Mesendoderm (in vitro differentiated cells): ENCODE results near the gene SECISBP2.
"Not testable (repeated sequence)": the region's sequence is repeated elsewhere in the genome, so short reads cannot be mapped to it uniquely, and the experiment has no call there.

Source experiments
- DNase-seq: peaks from one replicate; pipeline ENCODE4 v3.0.0; 2013
- H2AK5ac ChIP-seq: 2 replicates; pipeline ENCODE4 v1.6.1; 2013; ENCODE audit warnings: low read length, inconsistent platforms
- H2BK120ac ChIP-seq: 2 replicates; pipeline ENCODE4 v1.6.1; 2013; ENCODE audit warnings: low read depth, mild to moderate bottlenecking, low read length, moderate library complexity, mixed read lengths
- H2BK15ac ChIP-seq: replicated peaks from 2 replicates; pipeline ENCODE4 v1.6.1; 2013; ENCODE audit warnings: low read depth, mild to moderate bottlenecking, moderate library complexity
- H2BK5ac ChIP-seq: 2 replicates; pipeline ENCODE4 v1.6.1; 2013; ENCODE audit warnings: low read length, inconsistent platforms
- H3K18ac ChIP-seq: 2 replicates; pipeline ENCODE4 v1.6.1; 2013; ENCODE audit warnings: mild to moderate bottlenecking, low read length, mixed read lengths
- H3K23ac ChIP-seq: one replicate; pipeline ENCODE4 v1.6.1; 2013; ENCODE audit warnings: low read length
- H3K27ac ChIP-seq: 2 replicates; pipeline ENCODE4 v1.5.1; 2013; ENCODE audit warnings: low read depth, mild to moderate bottlenecking, inconsistent platforms, low read length, moderate library complexity
- H3K27me3 ChIP-seq: 2 replicates; pipeline ENCODE4 v1.6.1; 2013; ENCODE audit warnings: low read length, control low read depth, mild to moderate bottlenecking, inconsistent platforms; ENCODE audit not compliant: insufficient read depth, poor library complexity
- H3K36me3 ChIP-seq: 2 replicates; pipeline ENCODE4 v1.6.1; 2013; ENCODE audit warnings: low read length, inconsistent platforms; ENCODE audit not compliant: control insufficient read depth, insufficient read depth
- H3K4ac ChIP-seq: one replicate; pipeline ENCODE4 v1.6.1; 2013; ENCODE audit warnings: low read depth, mild to moderate bottlenecking, low read length, moderate library complexity
- H3K4me1 ChIP-seq: 2 replicates; pipeline ENCODE4 v1.6.1; 2013; ENCODE audit warnings: low read depth, low read length, inconsistent platforms; ENCODE audit not compliant: control insufficient read depth
- H3K4me2 ChIP-seq: 2 replicates; pipeline ENCODE4 v1.6.1; 2013; ENCODE audit warnings: low read length
- H3K4me3 ChIP-seq: 2 replicates; pipeline ENCODE4 v1.5.1; 2013; ENCODE audit warnings: mild to moderate bottlenecking, low read length
- H3K56ac ChIP-seq: one replicate; pipeline ENCODE4 v1.6.1; 2013; ENCODE audit warnings: low read length
- H3K79me1 ChIP-seq: 2 replicates; pipeline ENCODE4 v1.6.1; 2013; ENCODE audit warnings: low read length, inconsistent platforms
- H3K79me2 ChIP-seq: 2 replicates; pipeline ENCODE4 v1.6.1; 2013; ENCODE audit warnings: mild to moderate bottlenecking, low read length; ENCODE audit not compliant: control insufficient read depth, insufficient read depth
- H3K9ac ChIP-seq: 2 replicates; pipeline ENCODE4 v1.6.1; 2013; ENCODE audit warnings: low read length, inconsistent platforms
- H4K5ac ChIP-seq: one replicate; pipeline ENCODE4 v1.6.1; 2013; ENCODE audit warnings: low read length
- H4K8ac ChIP-seq: one replicate; pipeline ENCODE4 v1.6.1; 2013; ENCODE audit warnings: low read depth, mild to moderate bottlenecking, control low read depth, low read length, moderate library complexity
- WGBS: extraction: QIAGEN DNeasy Blood & Tissue Kit; methylation state at CpG from one replicate; pipeline ENCODE4 v1.1.7; 2013; ENCODE audit warnings: low lambda C conversion rate, missing lambda C conversion rate; ENCODE audit not compliant: insufficient coverage; ENCODE audit errors: extremely low coverage; 5-methylcytosine and 5-hydroxymethylcytosine counted together

SECISBP2 gene

GRCh38 chr9:89284076-89284475 is 34.2 kb upstream of the SECISBP2 start:
- Histone ChIP-seq H3K4me1 (no peaks in the 10 kb centered on the region), H3K9ac (no peak overlapping the region), H3K4ac (no peak overlapping the region), H3K27me3 (no peaks in the 10 kb centered on the region), H3K18ac (no peak overlapping the region), H3K4me2 (no peak overlapping the region), H2BK15ac (no peak overlapping the region), H4K5ac (no peak overlapping the region), H3K36me3 (no peaks in the 10 kb centered on the region), H3K23ac (no peak overlapping the region), H3K27ac (no peak overlapping the region), H2AK5ac (no peak overlapping the region), H3K56ac (no peak overlapping the region), H2BK120ac (no peak overlapping the region), H3K4me3 (no peak overlapping the region), H2BK5ac (no peak overlapping the region), H3K79me1 (no peaks in the 10 kb centered on the region), H3K79me2 (no peaks in the 10 kb centered on the region), H4K8ac (no peak overlapping the region)
- WGBS = no CpG with 5 or more reads among the region's 7 CpGs
- no peak for DNase-seq

GRCh38 chr9:89291741-89292140 is 26.6 kb upstream of the SECISBP2 start:
- H4K8ac ChIP-seq = no peak overlapping the region
- no peak overlapping the region for H2BK5ac ChIP-seq
- no peak overlapping the region for H3K18ac ChIP-seq
- H2AK5ac ChIP-seq = no peak overlapping the region
- WGBS = no CpG with 5 or more reads among the region's 2 CpGs
- no peaks in the 10 kb centered on the region for H3K79me2 ChIP-seq
- no peak for DNase-seq
- no peak overlapping the region for H3K4me2 ChIP-seq
- H3K4me3 ChIP-seq = no peak overlapping the region
- H3K4ac ChIP-seq = no peak overlapping the region
- no peaks in the 10 kb centered on the region for H3K79me1 ChIP-seq
- H2BK120ac ChIP-seq = no peak overlapping the region
- H4K5ac ChIP-seq = no peak overlapping the region
- no peak overlapping the region for H3K56ac ChIP-seq
- no peaks in the 10 kb centered on the region for H3K36me3 ChIP-seq
- no peak overlapping the region for H2BK15ac ChIP-seq
- no peak overlapping the region for H3K9ac ChIP-seq
- H3K27me3 ChIP-seq = no peaks in the 10 kb centered on the region
- H3K4me1 ChIP-seq = no peaks in the 10 kb centered on the region
- H3K27ac ChIP-seq = no peak overlapping the region
- H3K23ac ChIP-seq = no peak overlapping the region

- Histone ChIP-seq H2AK5ac (no peak overlapping the region), H2BK120ac (no peak overlapping the region), H3K56ac (no peak overlapping the region), H3K27ac (no peak overlapping the region), H3K79me2 (no peaks in the 10 kb centered on the region), H3K4me1 (no peaks in the 10 kb centered on the region), H3K23ac (no peak overlapping the region), H2BK5ac (no peak overlapping the region), H3K36me3 (no peaks in the 10 kb centered on the region), H3K4me2 (no peak overlapping the region), H3K9ac (no peak overlapping the region), H3K4me3 (no peak overlapping the region), H2BK15ac (no peak overlapping the region), H4K5ac (no peak overlapping the region), H3K79me1 (no peaks in the 10 kb centered on the region), H3K27me3 (no peaks in the 10 kb centered on the region), H3K4ac (no peak overlapping the region), H4K8ac (no peak overlapping the region), H3K18ac (no peak overlapping the region)
- no CpG with 5 or more reads among the region's 1 CpG for WGBS
- DNase-seq = no peak
Measured at GRCh38 chr9:89293014-89293413, 25.3 kb upstream of the SECISBP2 start.

- Histone ChIP-seq H3K27me3 (no peaks in the 10 kb centered on the region), H3K4me1 (no peaks in the 10 kb centered on the region), H3K4ac (no peak overlapping the region), H2BK120ac (no peak overlapping the region), H3K4me2 (no peak overlapping the region), H3K56ac (no peak overlapping the region), H3K23ac (no peak overlapping the region), H3K18ac (no peak overlapping the region), H4K8ac (no peak overlapping the region), H2BK5ac (no peak overlapping the region), H3K27ac (no peak overlapping the region), H2AK5ac (no peak overlapping the region), H3K79me1 (no peaks in the 10 kb centered on the region), H3K79me2 (no peaks in the 10 kb centered on the region), H3K4me3 (no peak overlapping the region), H2BK15ac (no peak overlapping the region), H3K9ac (no peak overlapping the region), H3K36me3 (no peaks in the 10 kb centered on the region), H4K5ac (no peak overlapping the region)
- no CpG with 5 or more reads among the region's 5 CpGs for WGBS
- DNase-seq = peak; percentile 93
Measured at GRCh38 chr9:89295400-89295799, 22.9 kb upstream of the SECISBP2 start.

GRCh38 chr9:89301996-89302395 is 16.3 kb upstream of the SECISBP2 start:
- H3K79me2 ChIP-seq, H2BK5ac ChIP-seq, H3K4me1 ChIP-seq, H3K4ac ChIP-seq, H3K9ac ChIP-seq, H3K56ac ChIP-seq, H3K4me2 ChIP-seq, DNase-seq, H2AK5ac ChIP-seq, H3K79me1 ChIP-seq, H2BK15ac ChIP-seq, H4K5ac ChIP-seq, H3K23ac ChIP-seq, H3K4me3 ChIP-seq, H3K36me3 ChIP-seq, H2BK120ac ChIP-seq, H4K8ac ChIP-seq, H3K27me3 ChIP-seq, H3K18ac ChIP-seq, H3K27ac ChIP-seq: not testable (repeated sequence)
- WGBS = no CpG with 5 or more reads among the region's 2 CpGs

- H2BK120ac ChIP-seq = no peak overlapping the region
- no peak overlapping the region for H2BK15ac ChIP-seq
- no peak overlapping the region for H4K5ac ChIP-seq
- no peak overlapping the region for H3K9ac ChIP-seq
- no peak overlapping the region for H4K8ac ChIP-seq
- no peak overlapping the region for H3K56ac ChIP-seq
- H3K36me3 ChIP-seq = no peaks in the 10 kb centered on the region
- H3K4me2 ChIP-seq = no peak overlapping the region
- H2AK5ac ChIP-seq = no peak overlapping the region
- H3K18ac ChIP-seq = no peak overlapping the region
- H3K4ac ChIP-seq = no peak overlapping the region
- H3K23ac ChIP-seq = no peak overlapping the region
- H3K4me3 ChIP-seq = no peak overlapping the region
- no peak for DNase-seq
- no peaks in the 10 kb centered on the region for H3K79me1 ChIP-seq
- no peak overlapping the region for H3K27ac ChIP-seq
- no peak overlapping the region for H2BK5ac ChIP-seq
- H3K4me1 ChIP-seq = no peaks in the 10 kb centered on the region
- no peaks in the 10 kb centered on the region for H3K79me2 ChIP-seq
- WGBS = no CpG with 5 or more reads among the region's 7 CpGs
- H3K27me3 ChIP-seq = no peaks in the 10 kb centered on the region
Measured at GRCh38 chr9:89304020-89304833, 14.1 kb upstream of the SECISBP2 start.
